ENCODE results near the gene RIPOR2.
A peak's percentile ranks its signal among the peaks of the same experiment; 100 is the strongest.

Gene RIPOR2

GRCh38 chr6:24909241-24910216 is 26.2 kb downstream of the RIPOR2 start:
- Histone ChIP-seq H3K4me3 (ENCODE audit: low read depth, low read length) (peak overlapping the region; percentile 1), H3K27ac (no peak overlapping the region), H3K27me3 (replicated peaks) (peaks cover 5% of the 10 kb centered on the region), H3K36me3 (replicated peaks) (no peaks in the 10 kb centered on the region)
- in situ Hi-C loops (cut with HindIII; ENCODE audit: low pct_ligation_motif_present, low sequenced_read_pairs) = no loop called here
- no peak for DNase-seq
- no peak for TF ChIP-seq CTCF (IDR thresholded peaks at IDR 0.05; ENCODE audit: low read depth, low read length, missing control alignments)

GRCh38 chr6:24908650-24909035 is 27.1 kb downstream of the RIPOR2 start:
- Histone ChIP-seq H3K27ac (no peak overlapping the region), H3K36me3 (replicated peaks) (no peaks in the 10 kb centered on the region), H3K4me3 (ENCODE audit: low read depth, low read length) (no peak overlapping the region), H3K27me3 (replicated peaks) (peaks cover 5% of the 10 kb centered on the region)
- no peak for DNase-seq
- TF ChIP-seq CTCF (IDR thresholded peaks at IDR 0.05; ENCODE audit: low read depth, low read length, missing control alignments) = no peak
- in situ Hi-C loops (cut with HindIII; ENCODE audit: low pct_ligation_motif_present, low sequenced_read_pairs) = no loop called here

- H3K36me3 ChIP-seq (replicated peaks) = no peaks in the 10 kb centered on the region
- in situ Hi-C loops (cut with HindIII; ENCODE audit: low pct_ligation_motif_present, low sequenced_read_pairs) = no loop called here
- H3K4me3 ChIP-seq (ENCODE audit: low read depth, low read length) = no peak overlapping the region
- DNase-seq = no peak
- H3K27ac ChIP-seq = no peak overlapping the region
- peaks cover 5% of the 10 kb centered on the region for H3K27me3 ChIP-seq (replicated peaks)
- TF ChIP-seq CTCF (IDR thresholded peaks at IDR 0.05; ENCODE audit: low read depth, low read length, missing control alignments) = no peak
Measured at GRCh38 chr6:24907919-24908649, 27.7 kb downstream of the RIPOR2 start.

GRCh38 chr6:24906314-24906713 is 29.4 kb downstream of the RIPOR2 start:
- no peak for DNase-seq
- no peak overlapping the region for H3K27ac ChIP-seq
- in situ Hi-C loops (cut with HindIII; ENCODE audit: low pct_ligation_motif_present, low sequenced_read_pairs) = no loop called here
- no peak overlapping the region for H3K4me3 ChIP-seq (ENCODE audit: low read depth, low read length)
- peaks cover 2% of the 10 kb centered on the region for H3K27me3 ChIP-seq (replicated peaks)
- no peaks in the 10 kb centered on the region for H3K36me3 ChIP-seq (replicated peaks)
- no peak for TF ChIP-seq CTCF (IDR thresholded peaks at IDR 0.05; ENCODE audit: low read depth, low read length, missing control alignments)

- TF ChIP-seq CTCF (IDR thresholded peaks at IDR 0.05; ENCODE audit: low read depth, low read length, missing control alignments) = no peak
- no peak overlapping the region for H3K27ac ChIP-seq
- peaks cover under 1% of the 10 kb centered on the region for H3K27me3 ChIP-seq (replicated peaks)
- DNase-seq = no peak
- in situ Hi-C loops (cut with HindIII; ENCODE audit: low pct_ligation_motif_present, low sequenced_read_pairs) = no loop called here
- no peak overlapping the region for H3K4me3 ChIP-seq (ENCODE audit: low read depth, low read length)
- H3K36me3 ChIP-seq (replicated peaks) = no peaks in the 10 kb centered on the region
Measured at GRCh38 chr6:24905483-24905882, 30.3 kb downstream of the RIPOR2 start.
